HPDE6-E6E7 (cell line): ENCODE results near the gene NRG3.

Experiments
- DNase-seq: peaks from one replicate; pipeline ENCODE4 v3.0.0; 2011; ENCODE audit warnings: missing footprints; ENCODE audit errors: extremely low spot score

The NRG3 gene

GRCh38 chr10:82089327-82089726 lies 214.3 kb downstream of the NRG3 start:
- no peak for DNase-seq

- no peak for DNase-seq
Observed at GRCh38 chr10:82091413-82091812, 216.4 kb downstream of the NRG3 start.

GRCh38 chr10:82092111-82092510 lies 217.1 kb downstream of the NRG3 start:
- DNase-seq, result no peak

GRCh38 chr10:82124713-82125112 lies 249.7 kb downstream of the NRG3 start:
- DNase-seq, result no peak

- DNase-seq, result no peak
Observed at GRCh38 chr10:82128527-82128926, 253.5 kb downstream of the NRG3 start.

GRCh38 chr10:82136103-82136502 lies 261.1 kb downstream of the NRG3 start:
- no peak for DNase-seq

GRCh38 chr10:82144153-82144552 lies 269.2 kb downstream of the NRG3 start:
- DNase-seq, result no peak

GRCh38 chr10:82148764-82149163 lies 273.8 kb downstream of the NRG3 start:
- DNase-seq, result no peak

GRCh38 chr10:82149674-82150073 lies 274.7 kb downstream of the NRG3 start:
- no peak for DNase-seq

GRCh38 chr10:82150123-82150900 lies 275.3 kb downstream of the NRG3 start:
- no peak for DNase-seq

GRCh38 chr10:82160307-82160706 lies 285.3 kb downstream of the NRG3 start:
- DNase-seq, result no peak

GRCh38 chr10:82161264-82161663 lies 286.3 kb downstream of the NRG3 start:
- DNase-seq, result no peak

- DNase-seq, result no peak
Observed at GRCh38 chr10:82162549-82163195, 287.7 kb downstream of the NRG3 start.

- no peak for DNase-seq
Observed at GRCh38 chr10:82171899-82172298, 296.9 kb downstream of the NRG3 start.

- DNase-seq, result no peak
Observed at GRCh38 chr10:82176587-82176986, 301.6 kb downstream of the NRG3 start.

- no peak for DNase-seq
Observed at GRCh38 chr10:82190432-82191260, 315.7 kb downstream of the NRG3 start.

GRCh38 chr10:82191653-82192052 lies 316.7 kb downstream of the NRG3 start:
- no peak for DNase-seq

- no peak for DNase-seq
Observed at GRCh38 chr10:82192665-82193064, 317.7 kb downstream of the NRG3 start.

- no peak for DNase-seq
Observed at GRCh38 chr10:82194419-82194818, 319.4 kb downstream of the NRG3 start.

GRCh38 chr10:82206831-82207230 lies 331.8 kb downstream of the NRG3 start:
- DNase-seq, result no peak

- no peak for DNase-seq
Observed at GRCh38 chr10:82208726-82209125, 333.7 kb downstream of the NRG3 start.

- no peak for DNase-seq
Observed at GRCh38 chr10:82210331-82210730, 335.3 kb downstream of the NRG3 start.

- DNase-seq, result no peak
Observed at GRCh38 chr10:82211346-82211745, 336.4 kb downstream of the NRG3 start.
